Activated CD8-positive, alpha-beta T cell treated with anti-CD3 and anti-CD28 coated beads for 36 hours (primary cell): ENCODE measurements around the gene KCTD12. TPM values are rescaled to one million over a fixed set of nuclear protein-coding genes. Genes with fewer than 3 reads are reported as not detected.
A peak's percentile ranks its signal among the peaks of the same experiment; 100 is the strongest.

Experiments
- ATAC-seq: fragments of 200-7000 bp; cut with Tn5 transposase; one replicate; pipeline ENCODE4 v1.10.0; 2021; ENCODE audit warnings: mild to moderate bottlenecking, moderate library complexity
- CTCF ChIA-PET: fragments of 350-600 bp; sonication (Branson Sonifier 250); formaldehyde crosslinking; loops from one replicate; lab custom pipeline; 2021; ENCODE audit warnings: antibody characterized with exemption; lab: Charles Lee
- POLR2A ChIA-PET: fragments of 350-600 bp; sonication (Branson Sonifier 250); formaldehyde crosslinking; loops from one replicate; lab custom pipeline; 2021; ENCODE audit warnings: antibody characterized with exemption; lab: Charles Lee
- DNase-seq: peaks from one replicate; pipeline ENCODE4 v3.0.0-alpha.2; 2020
- H3K27ac Mint-ChIP-seq: one replicate; pipeline ENCODE4 v1.8.0; 2021; ENCODE audit warnings: mild to moderate bottlenecking, mixed read lengths
- H3K27me3 Mint-ChIP-seq: one replicate; pipeline ENCODE4 v1.8.0; 2021; ENCODE audit warnings: mixed read lengths
- H3K36me3 Mint-ChIP-seq: one replicate; pipeline ENCODE4 v1.8.0; 2021; ENCODE audit warnings: low read depth, mixed read lengths
- H3K4me1 Mint-ChIP-seq: one replicate; pipeline ENCODE4 v1.8.0; 2021; ENCODE audit warnings: low read depth, mixed read lengths
- H3K4me3 Mint-ChIP-seq: one replicate; pipeline ENCODE4 v1.8.0; 2021; ENCODE audit warnings: mild to moderate bottlenecking, moderate library complexity, mixed read lengths
- H3K9me3 Mint-ChIP-seq: one replicate; pipeline ENCODE4 v1.8.0; 2021; ENCODE audit warnings: mixed read lengths
- intact Hi-C: fragments of 100-400 bp; cut with micrococcal nuclease; formaldehyde crosslinking; loops from one replicate; pipeline ENCODE4 v1.10.0; 2022
- total RNA-seq, 2 experiments: library from RNA; stranded (reverse); gene quantifications; one replicate each; pipeline ENCODE4 v1.2.3, GENCODE V29; 2021
- TF ChIP-seq, protein P1 (sequence below): fragments of 200-600 bp; IDR thresholded peaks from one replicate; pipeline ENCODE4 v1.8.0; 2022; ENCODE audit warnings: antibody characterized with exemption, mild to moderate bottlenecking

The KCTD12 gene
- total RNA-seq, 2 experiments from 2014 or later = 14.3 to 14.8 TPM

DNA sequence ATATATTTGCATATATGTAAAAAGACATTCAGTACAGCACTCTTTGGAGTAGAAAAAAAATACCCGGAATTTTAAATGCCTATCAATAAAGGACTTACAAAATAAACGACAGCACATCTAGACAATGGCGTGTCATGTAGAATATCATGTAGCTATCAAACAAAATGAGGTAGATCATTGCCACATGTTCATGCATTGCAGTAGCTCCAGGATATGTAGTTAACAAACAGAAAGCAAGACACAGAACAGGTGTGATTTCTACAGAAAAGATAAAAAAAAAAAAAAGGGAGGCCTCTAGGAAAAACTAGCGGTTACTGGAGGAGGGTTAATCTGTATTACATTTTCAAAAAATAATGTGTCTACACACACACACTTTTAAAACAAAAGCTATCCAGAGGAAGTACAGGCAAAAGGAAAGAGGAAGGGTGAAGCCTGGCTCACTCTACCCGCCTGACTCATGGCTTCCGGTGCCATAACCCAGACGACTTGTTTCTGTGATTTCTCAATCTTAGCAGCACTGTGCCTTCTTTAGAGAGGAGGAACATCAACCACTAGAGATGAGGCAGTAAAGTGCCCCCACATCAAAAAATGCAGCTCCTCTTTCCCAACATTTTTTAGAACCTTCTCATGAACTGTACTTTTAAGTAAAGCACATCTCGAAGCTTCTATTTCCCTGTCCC is 6.9 kb downstream of the KCTD12 start:
- Mint-ChIP-seq H3K36me3 (peaks cover 7% of the 10 kb centered on the region), H3K27ac (peak overlapping the region; percentile 89), H3K4me1 (peaks cover 31% of the 10 kb centered on the region), H3K4me3 (peak overlapping the region; percentile 63), H3K9me3 (no peaks in the 10 kb centered on the region), H3K27me3 (no peaks in the 10 kb centered on the region)
- TF ChIP-seq, protein P1, sequence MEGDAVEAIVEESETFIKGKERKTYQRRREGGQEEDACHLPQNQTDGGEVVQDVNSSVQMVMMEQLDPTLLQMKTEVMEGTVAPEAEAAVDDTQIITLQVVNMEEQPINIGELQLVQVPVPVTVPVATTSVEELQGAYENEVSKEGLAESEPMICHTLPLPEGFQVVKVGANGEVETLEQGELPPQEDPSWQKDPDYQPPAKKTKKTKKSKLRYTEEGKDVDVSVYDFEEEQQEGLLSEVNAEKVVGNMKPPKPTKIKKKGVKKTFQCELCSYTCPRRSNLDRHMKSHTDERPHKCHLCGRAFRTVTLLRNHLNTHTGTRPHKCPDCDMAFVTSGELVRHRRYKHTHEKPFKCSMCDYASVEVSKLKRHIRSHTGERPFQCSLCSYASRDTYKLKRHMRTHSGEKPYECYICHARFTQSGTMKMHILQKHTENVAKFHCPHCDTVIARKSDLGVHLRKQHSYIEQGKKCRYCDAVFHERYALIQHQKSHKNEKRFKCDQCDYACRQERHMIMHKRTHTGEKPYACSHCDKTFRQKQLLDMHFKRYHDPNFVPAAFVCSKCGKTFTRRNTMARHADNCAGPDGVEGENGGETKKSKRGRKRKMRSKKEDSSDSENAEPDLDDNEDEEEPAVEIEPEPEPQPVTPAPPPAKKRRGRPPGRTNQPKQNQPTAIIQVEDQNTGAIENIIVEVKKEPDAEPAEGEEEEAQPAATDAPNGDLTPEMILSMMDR = no peak
- ChIA-PET POLR2A (interaction anchor here (1.2 kb wide), 1 partner anchor 78 kb away, joined by 3 read pairs; no protein-coding TSS in a partner anchor), CTCF (interaction anchor here (1.0 to 3.4 kb wide), 7 partner anchors 8 to 1009 kb away, joined by 3 to 8 read pairs (median 4); no protein-coding TSS in a partner anchor)
- intact Hi-C loops = no loop called here
- DNase-seq = peak; percentile 82
- ATAC-seq = peak; percentile 98

DNA sequence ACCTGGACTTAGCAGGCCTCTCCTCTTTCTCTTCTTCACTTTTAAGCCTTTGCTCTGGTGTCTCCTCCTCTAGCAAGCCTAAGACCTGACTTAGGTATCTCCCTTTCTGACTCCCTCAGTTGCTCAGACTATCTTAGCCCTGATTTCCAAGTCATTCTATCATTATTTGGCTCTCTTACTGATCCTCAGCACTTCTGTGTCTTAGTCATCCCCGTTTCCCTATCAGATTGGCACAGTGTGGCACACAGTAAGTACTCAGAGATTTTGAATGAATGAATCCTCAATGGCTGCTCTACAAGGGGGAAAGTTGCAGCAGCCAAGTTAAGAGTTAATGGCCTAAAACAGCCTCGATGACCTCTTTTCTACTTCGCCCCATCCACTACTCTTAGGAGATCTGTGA is 8.2 kb downstream of the KCTD12 start:
- Mint-ChIP-seq H3K27me3 (peaks cover 4% of the 10 kb centered on the region), H3K4me3 (no peak overlapping the region), H3K4me1 (peaks cover 27% of the 10 kb centered on the region), H3K9me3 (no peaks in the 10 kb centered on the region), H3K27ac (no peak overlapping the region), H3K36me3 (peaks cover 7% of the 10 kb centered on the region)
- intact Hi-C loops = no loop called here
- ChIA-PET CTCF (interaction anchor here (3.4 kb wide), 1 partner anchor 26 kb away, joined by 8 read pairs; no protein-coding TSS in a partner anchor), POLR2A (no interaction called here)
- TF ChIP-seq, protein P1 = no peak
- DNase-seq (no peak), ATAC-seq (no peak)

DNA sequence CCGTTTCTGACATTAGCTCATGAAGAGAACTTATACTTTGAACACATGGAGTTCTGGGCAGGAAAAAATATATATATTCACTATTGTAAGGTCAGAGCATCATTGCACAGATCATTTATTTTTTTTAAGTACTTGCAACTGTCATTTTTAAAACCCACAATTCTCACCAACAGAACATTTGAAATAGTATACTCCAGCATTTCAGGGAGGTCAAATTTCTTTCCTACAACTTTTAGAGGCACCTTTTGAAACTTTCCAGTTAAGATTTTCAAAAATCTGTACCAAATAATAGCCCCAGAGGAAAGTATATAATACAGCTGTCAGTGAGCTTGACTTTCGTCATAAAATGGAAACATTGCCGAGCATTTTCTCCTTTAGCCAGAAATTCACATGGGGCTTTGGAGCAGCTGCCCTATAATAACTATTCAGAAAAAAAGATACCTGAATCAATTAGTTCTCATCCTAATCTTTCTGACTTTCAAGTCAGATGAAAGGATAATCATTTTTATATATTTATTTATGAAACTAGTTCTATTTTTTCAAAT is 10.9 kb downstream of the KCTD12 start:
- Mint-ChIP-seq H3K4me1 (peaks cover 16% of the 10 kb centered on the region), H3K27me3 (peaks cover 11% of the 10 kb centered on the region), H3K9me3 (no peaks in the 10 kb centered on the region), H3K36me3 (no peaks in the 10 kb centered on the region), H3K4me3 (no peak overlapping the region), H3K27ac (no peak overlapping the region)
- ATAC-seq = no peak
- intact Hi-C loops = no loop called here
- TF ChIP-seq, protein P1 = no peak
- DNase-seq = no peak
- ChIA-PET POLR2A (interaction anchor here (0.7 kb wide), 1 partner anchor 64 kb away, joined by 3 read pairs; no protein-coding TSS in a partner anchor), CTCF (interaction anchor here (1.8 kb wide), 1 partner anchor 10 kb away, joined by 9 read pairs; no protein-coding TSS in a partner anchor)

DNA sequence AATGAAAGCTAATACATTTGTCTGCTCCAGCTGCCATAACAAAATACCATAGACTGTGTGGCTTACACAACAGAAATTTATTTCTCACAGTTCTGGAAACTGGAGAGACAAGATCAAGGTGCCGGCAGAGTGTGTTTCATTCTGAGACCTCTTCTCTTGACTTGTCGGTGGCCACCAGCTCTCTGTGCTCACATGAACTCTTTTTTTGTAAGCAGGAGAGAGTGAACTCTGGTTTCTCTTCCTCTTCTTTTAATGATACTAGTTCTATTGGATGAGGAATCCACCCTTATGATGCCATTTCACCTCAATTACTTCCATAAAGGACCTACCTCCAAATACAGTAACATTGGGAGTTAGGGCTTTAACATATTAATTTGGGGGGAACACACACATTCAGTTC is 11.7 kb downstream of the KCTD12 start:
- Mint-ChIP-seq H3K27me3 (peaks cover 11% of the 10 kb centered on the region), H3K9me3 (no peaks in the 10 kb centered on the region), H3K4me1 (peaks cover 8% of the 10 kb centered on the region), H3K4me3 (no peak overlapping the region), H3K36me3 (no peaks in the 10 kb centered on the region), H3K27ac (no peak overlapping the region)
- POLR2A ChIA-PET = interaction anchor here (0.7 kb wide), 1 partner anchor 64 kb away, joined by 3 read pairs; no protein-coding TSS in a partner anchor
- ATAC-seq (no peak), DNase-seq (no peak)
- CTCF ChIA-PET = interaction anchor here (0.7 to 1.8 kb wide), 2 partner anchors 11 to 1179 kb away, joined by 3 to 9 read pairs; no protein-coding TSS in a partner anchor
- intact Hi-C loops = no loop called here
- TF ChIP-seq, protein P1 = no peak

DNA sequence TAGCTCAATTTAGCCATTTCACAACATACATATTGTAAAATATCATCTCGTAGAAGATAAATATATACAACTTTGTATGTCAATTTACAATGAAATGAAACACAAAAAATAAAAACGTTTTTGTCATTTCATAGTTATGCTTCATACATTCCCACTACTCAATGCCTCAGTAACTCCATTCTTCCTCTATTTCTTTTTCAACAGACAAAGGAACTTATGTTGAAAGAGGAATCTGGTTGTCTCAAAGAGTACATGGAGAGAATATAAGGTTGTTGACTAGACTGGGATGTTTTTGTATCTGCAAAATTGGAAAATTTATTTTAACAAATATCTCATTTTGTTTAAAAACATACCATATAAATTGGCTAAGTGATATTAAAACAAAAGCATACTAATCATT is 12.8 kb downstream of the KCTD12 start:
- CTCF ChIA-PET = interaction anchor here (1.8 kb wide), 1 partner anchor 12 kb away, joined by 9 read pairs; no protein-coding TSS in a partner anchor
- DNase-seq (no peak), ATAC-seq (no peak)
- intact Hi-C loops = no loop called here
- POLR2A ChIA-PET = interaction anchor here (0.9 kb wide), 1 partner anchor 153 kb away, joined by 3 read pairs; no protein-coding TSS in a partner anchor
- Mint-ChIP-seq H3K4me3 (no peak overlapping the region), H3K27ac (no peak overlapping the region), H3K36me3 (no peaks in the 10 kb centered on the region), H3K4me1 (peaks cover 2% of the 10 kb centered on the region), H3K27me3 (peaks cover 11% of the 10 kb centered on the region), H3K9me3 (no peaks in the 10 kb centered on the region)
- TF ChIP-seq, protein P1 = no peak
